Skin epidermis (tissue), 12 donors: ENCODE measurements around the gene DKK3.

ENCODE experiments used
- H3K27ac ChIP-seq, 21 experiments: fragments of 200-600 bp; sonication (generic) in 11 of 21; one replicate each; pipeline ENCODE4 v1.5.0; 2020; ENCODE audit warnings: mild to moderate bottlenecking in 3 of 21, inconsistent platforms in 2 of 21, moderate library complexity in 2 of 21
- H3K4me3 ChIP-seq, 7 experiments: fragments of 200-600 bp; sonication (generic) in 2 of 7; one replicate each; pipeline ENCODE4 v1.5.0; 2020; ENCODE audit warnings: inconsistent platforms in 2 of 7, mild to moderate bottlenecking in 2 of 7, moderate library complexity in 1 of 7

Gene DKK3

GRCh38 chr11:11985954-11986949 lies 22.2 kb downstream of the DKK3 start:
- Histone ChIP-seq H3K27ac (peak overlapping the region in 2 of 21 experiments; percentile 20 to 51), H3K4me3 (no peak overlapping the region)

DNA sequence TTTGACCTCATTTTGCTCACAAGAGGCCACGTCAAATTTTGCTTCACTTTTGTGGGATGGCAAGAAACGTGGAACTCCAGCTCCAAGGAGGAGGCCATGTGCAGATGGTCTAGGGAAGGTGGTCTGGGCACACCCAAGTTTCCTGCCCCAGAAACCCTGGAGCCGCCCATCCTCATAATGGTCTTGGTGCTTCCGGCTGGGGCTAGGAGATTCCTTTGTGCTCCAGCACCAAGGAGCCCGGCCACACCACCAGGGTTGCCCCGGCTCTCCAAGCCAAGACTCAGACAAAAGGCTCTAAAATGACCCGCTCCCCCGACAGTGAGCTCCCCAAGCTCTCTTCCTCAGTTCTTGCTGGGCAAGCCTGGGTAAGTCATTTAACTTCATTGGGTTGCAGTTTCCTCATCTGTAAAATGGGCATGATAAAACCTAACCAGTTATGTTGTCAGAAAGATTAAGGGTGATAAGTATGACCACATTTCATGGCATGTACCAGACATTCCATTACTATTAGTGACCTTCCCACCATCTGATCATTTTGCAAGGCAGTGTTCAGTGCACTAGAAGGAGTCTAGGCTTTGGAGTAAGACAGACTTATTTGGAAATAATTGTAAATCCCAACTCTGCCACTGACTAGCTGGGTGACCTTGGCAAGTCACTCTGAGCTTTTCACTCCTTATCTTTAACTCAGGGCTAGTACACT lies 23.3 kb downstream of the DKK3 start:
- peak overlapping the region in 9 of 21 experiments; percentile 15 to 51 (median 32) for H3K27ac ChIP-seq

GRCh38 chr11:11984563-11984962 lies 23.9 kb downstream of the DKK3 start:
- peak overlapping the region in 10 of 21 experiments; percentile 9 to 50 (median 26) for H3K27ac ChIP-seq
- no peak overlapping the region for H3K4me3 ChIP-seq

More for the DNA sequence above, 23.3 kb downstream of the DKK3 start:
- no peak overlapping the region for H3K4me3 ChIP-seq

DNA sequence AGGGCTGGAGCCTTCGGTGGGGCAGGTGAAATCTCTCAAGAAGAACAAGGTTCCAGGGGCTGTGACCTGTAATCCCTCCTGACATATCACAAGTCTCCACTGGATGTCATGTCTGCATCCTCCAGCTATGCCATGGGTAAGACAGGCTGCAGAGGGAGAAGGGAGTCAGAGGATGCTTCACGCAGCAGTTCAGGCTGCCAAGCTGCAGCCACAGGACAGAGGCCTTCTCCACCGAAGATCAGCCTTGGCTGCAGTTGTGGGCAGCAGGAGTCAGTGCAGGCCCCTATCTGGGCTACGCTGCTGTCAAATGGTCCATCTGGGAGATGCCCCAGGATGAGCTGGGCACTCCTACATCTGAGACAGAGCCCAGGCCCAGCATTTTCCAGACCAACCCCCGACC lies 25.0 kb downstream of the DKK3 start:
- Histone ChIP-seq H3K4me3 (no peak overlapping the region), H3K27ac (peak overlapping the region in 6 of 21 experiments; percentile 5 to 36 (median 29))

GRCh38 chr11:11982975-11983374 lies 25.5 kb downstream of the DKK3 start:
- Histone ChIP-seq H3K4me3 (no peak overlapping the region), H3K27ac (peak overlapping the region in 4 of 21 experiments; percentile 4 to 32 (median 20))

- Histone ChIP-seq H3K4me3 (no peak overlapping the region), H3K27ac (peak overlapping the region in 4 of 21 experiments; percentile 0 to 13 (median 8))
Observed at GRCh38 chr11:11982461-11982860, 26.0 kb downstream of the DKK3 start.

DNA sequence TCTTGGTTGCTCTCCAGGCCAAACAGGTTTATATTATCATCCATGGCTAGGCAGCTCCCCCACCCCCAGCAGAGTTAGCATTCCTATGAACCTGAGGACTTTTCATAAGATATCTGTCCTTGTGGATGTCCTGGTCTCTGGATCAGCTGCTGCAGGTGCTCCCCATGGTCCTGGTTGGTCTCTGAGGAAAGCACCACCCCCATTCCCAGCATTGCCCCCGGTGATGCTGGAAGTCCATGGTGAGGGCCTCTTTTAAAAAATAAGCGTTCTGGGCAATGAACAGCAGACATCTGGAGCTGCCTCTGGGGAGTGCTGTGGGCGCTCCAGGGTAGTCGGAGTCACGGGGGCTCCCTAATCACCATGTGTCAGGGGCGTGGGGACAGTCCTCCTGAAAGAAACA lies 26.6 kb downstream of the DKK3 start:
- H3K27ac ChIP-seq = peak overlapping the region in 2 of 21 experiments; percentile 0 to 12

DNA sequence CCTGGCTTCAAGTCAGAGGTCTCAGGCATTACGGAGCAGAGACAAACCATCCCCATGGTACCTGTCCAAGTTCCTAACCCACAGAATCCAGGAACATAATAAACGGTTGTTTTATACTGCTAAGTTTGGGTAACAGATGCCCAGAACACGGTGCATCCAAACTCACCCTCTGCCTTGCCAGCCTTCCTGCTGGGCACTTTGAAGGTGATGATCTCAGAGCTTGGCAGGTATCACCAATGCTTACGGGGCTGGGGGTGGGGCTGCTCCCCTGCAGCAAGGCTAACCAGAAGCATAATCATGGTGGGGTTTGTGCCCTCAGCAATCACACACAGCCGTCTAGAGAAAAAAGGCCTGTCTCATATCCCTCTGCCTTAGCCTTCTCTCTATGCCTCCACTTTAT lies 27.1 kb downstream of the DKK3 start:
- Histone ChIP-seq H3K27ac (no peak overlapping the region), H3K4me3 (no peak overlapping the region)

More for the DNA sequence above, 26.6 kb downstream of the DKK3 start:
- no peak overlapping the region for H3K4me3 ChIP-seq

DNA sequence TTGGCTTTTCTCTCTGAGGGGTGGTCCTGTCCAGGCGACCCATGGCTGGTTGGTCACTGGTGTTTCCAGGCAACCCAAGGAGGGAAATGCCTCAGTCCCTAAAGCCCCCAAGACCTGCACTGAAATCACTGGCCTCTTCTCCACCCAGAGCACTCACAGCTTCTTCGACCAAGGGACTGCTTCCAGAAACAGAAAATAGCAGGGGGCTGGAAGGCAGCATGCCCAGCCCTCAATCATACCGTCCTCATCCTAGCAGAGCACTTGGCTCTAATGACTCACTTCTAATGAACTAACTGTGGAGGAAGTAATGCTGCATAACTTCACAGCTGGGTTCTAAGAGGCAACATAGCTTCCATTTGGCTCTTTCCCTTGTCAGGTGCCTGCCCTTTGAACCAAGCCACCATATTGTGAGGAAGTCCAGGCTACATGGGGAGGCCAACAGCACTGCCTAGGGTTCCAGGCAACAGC lies 27.6 kb downstream of the DKK3 start:
- Histone ChIP-seq H3K27ac (peak overlapping the region in 1 of 21 experiments; percentile 66), H3K4me3 (no peak overlapping the region)

GRCh38 chr11:11980200-11980599 lies 28.2 kb downstream of the DKK3 start:
- peak overlapping the region in 8 of 21 experiments; percentile 10 to 75 (median 60) for H3K27ac ChIP-seq
- H3K4me3 ChIP-seq = no peak overlapping the region

GRCh38 chr11:11979488-11980117 lies 28.8 kb downstream of the DKK3 start:
- Histone ChIP-seq H3K27ac (peak overlapping the region in 14 of 21 experiments; percentile 9 to 75 (median 54)), H3K4me3 (no peak overlapping the region)

DNA sequence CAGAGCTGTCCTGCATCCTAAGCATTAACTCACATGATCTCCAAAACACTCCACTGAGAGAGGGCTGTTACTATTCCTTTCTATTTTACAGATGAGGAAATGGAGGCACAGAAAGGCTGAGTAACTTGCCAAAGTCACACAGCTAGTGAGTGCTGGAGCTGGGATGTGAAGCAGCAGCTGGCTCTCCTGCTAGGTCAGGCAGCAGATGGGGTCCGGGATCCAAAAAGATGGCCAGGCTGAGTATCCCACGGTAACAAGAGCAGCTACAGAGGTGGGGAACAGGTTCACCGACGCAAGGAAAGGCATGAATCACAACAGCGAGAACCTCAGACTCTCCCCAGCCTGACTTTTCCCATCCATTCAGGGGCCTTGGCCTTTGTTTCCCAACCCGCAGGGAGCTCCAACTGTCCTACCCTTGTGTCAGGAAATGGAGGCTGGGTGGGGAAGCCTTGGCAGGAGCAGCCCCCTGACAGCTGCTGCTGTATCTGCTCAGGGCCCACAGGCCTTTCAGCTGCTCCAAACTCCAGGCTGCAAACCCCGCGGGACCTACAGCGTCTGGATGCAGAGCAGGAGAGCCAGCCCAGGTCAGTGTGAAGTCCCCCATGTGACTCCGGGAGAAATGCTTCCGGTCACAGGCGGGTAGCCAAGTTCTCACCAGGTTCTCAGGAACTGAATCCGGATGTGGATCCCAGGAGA lies 29.5 kb downstream of the DKK3 start:
- Histone ChIP-seq H3K27ac (peak overlapping the region in 17 of 21 experiments; percentile 9 to 75 (median 44)), H3K4me3 (no peak overlapping the region)

DNA sequence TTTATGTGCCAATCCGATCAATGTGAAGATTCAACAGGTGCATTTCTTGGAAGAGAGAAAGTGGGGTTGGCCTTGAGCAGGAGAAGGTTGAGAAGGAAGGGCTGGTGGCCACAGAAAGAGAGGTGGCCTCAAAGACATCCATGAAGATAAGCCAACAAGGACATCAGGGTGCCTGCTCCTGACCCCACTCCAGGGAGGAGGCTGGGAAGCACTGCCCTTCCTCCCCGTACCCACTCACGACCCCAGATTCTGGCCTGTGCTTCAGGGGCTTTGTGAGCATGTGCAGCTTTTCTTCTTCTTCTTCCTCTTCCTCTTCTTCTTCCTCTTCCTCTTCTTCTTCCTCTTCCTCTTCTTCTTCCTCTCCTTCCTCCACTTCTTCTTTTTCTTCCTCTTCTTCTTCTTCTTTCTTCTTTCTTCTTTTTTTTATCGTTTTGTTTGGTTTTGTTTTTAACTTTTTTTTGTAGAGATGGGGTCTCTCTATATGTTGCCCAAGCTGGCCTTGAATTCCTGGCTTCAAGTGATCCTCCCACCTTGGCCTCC lies 30.3 kb downstream of the DKK3 start:
- peak overlapping the region in 7 of 21 experiments; percentile 7 to 74 (median 68) for H3K27ac ChIP-seq
- H3K4me3 ChIP-seq = no peak overlapping the region

GRCh38 chr11:11977206-11977938 lies 31.1 kb downstream of the DKK3 start:
- H3K4me3 ChIP-seq = no peak overlapping the region
- H3K27ac ChIP-seq = peak overlapping the region in 18 of 21 experiments; percentile 19 to 74 (median 58)

- Histone ChIP-seq H3K27ac (peak overlapping the region in 16 of 21 experiments; percentile 24 to 74 (median 59)), H3K4me3 (no peak overlapping the region)
Observed at GRCh38 chr11:11976481-11977127, 31.8 kb downstream of the DKK3 start.

DNA sequence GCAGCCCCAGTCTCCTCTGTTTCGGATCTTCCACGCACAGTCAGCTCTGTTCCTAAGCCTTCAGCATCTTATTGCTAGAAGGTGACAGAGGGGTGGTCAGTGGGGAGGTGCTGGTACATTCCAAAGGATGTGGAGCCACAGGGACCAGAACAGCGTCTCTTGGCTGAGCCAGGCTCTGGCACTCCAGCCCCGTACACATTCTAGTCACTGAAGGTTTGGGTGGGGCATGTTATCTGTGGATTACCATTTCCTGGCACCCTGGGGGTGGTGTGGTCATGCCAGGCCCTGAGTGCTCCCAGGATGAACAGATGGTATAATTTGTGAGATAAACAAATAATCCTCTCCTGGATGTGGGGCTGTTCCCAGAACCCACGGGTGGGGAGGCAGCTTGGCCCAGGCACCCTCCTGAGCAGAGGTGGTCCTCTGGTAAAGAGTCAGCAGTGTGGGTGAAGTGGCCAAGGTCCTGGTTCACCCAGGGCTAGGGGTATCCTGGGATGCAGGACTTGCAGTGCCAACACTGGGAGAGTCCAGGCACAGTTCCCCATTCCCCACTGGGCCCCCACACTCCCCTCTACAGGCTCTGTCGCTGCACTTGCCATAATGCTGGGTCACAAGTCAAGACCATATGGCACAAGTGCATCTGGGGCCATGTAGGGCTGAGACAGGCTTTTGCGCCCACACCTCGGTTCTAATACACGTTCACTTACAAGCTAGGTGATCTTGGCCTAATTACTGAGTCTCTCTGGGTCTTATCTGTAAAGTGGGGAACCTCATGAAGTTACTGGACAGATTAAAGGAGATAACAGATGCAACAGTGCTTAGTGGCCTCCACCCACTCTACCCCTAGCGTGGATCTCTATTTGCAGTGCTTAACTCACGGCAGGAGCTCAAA lies 33.0 kb downstream of the DKK3 start:
- Histone ChIP-seq H3K4me3 (no peak overlapping the region), H3K27ac (peak overlapping the region in 5 of 21 experiments; percentile 2 to 74 (median 6))

- peak overlapping the region in 14 of 21 experiments; percentile 1 to 77 (median 30) for H3K27ac ChIP-seq
- no peak overlapping the region for H3K4me3 ChIP-seq
Observed at GRCh38 chr11:11973866-11974265, 34.6 kb downstream of the DKK3 start.
